ENCODE measurements around the gene EXOC6B. TPM values are rescaled to one million over a fixed set of nuclear protein-coding genes. Genes with fewer than 3 reads are reported as not detected.

The EXOC6B gene
- polyA plus RNA-seq, 1 donor, result 9.6 TPM

- no peak for DNase-seq (ENCODE audit: low read depth)
Observed at GRCh38 chr2:72830273-72830672, 4.4 kb upstream of the EXOC6B start.

- DNase-seq (ENCODE audit: low read depth), result no peak
Observed at GRCh38 chr2:72828840-72829507, 3.1 kb upstream of the EXOC6B start.

DNA sequence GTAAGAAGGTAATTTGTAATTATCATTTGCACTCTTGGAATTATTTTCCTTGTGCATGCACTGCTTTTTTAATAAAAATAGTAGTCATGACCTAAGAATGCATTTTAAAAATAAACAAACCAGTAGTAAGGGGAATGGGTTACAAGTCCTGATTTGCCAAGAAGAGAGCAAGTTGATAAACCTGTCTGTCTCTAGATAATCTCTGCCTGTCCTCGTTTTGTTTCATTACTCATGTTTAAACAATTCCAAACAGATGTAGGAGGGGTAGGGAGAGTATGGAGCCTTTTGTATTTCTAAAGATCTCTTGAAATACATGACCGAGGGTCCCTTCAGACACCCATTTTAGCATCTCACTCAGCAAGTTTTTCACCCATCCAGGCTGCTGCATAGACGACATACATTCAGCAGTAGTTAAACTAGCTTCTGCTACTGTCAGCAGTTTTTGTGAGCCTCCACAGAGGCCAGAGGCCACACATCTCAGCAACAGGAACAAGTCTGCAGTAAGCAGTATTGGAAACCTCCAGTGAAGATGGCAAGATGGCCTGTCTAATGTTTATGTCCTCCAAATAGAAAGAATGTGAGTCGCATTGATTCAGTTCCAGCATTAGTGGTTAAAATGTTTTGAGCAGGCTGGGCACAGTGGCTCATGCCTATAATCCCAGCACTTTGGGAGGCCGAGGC, 2.3 kb upstream of the EXOC6B start:
- DNase-seq (ENCODE audit: low read depth), result no peak

DNA sequence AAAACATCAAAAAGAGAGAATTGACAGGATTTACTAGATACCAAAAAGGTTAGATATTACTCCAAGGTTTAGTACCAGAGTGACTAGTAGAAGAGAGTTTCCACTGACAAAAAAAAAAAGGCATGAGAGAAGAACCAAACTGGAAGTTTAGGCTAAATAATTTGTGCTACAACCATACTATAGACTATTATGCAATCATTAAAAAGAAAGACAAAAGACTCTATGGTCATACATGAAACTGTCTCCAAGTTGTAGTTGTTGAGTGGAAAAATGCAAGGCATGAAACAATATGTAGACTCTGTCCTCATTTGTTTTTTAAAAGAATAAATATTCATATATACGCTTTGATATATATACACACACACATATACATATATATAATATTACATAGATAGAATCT, 1.7 kb upstream of the EXOC6B start:
- no peak for DNase-seq (ENCODE audit: low read depth)

DNA sequence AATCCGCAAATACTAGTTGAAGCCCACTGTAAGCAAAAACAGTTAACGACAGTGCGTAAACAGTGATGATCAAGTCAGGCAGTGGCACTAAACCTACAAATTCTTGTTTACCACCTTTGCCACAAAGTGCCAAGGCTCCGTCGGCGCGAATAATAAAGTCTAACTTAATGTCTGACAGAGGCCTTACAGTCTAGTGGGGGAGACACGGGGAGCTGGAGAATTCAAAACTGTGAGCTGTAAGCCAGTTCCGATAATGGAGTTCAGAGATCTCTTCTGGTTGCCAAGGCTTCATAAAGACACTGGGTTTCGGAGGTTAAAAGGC, 284 bp upstream of the EXOC6B start:
- DNase-seq (ENCODE audit: low read depth), result no peak

- no peak for DNase-seq (ENCODE audit: low read depth)
Observed at GRCh38 chr2:72824224-72824842, 1.5 kb downstream of the EXOC6B start.

DNA sequence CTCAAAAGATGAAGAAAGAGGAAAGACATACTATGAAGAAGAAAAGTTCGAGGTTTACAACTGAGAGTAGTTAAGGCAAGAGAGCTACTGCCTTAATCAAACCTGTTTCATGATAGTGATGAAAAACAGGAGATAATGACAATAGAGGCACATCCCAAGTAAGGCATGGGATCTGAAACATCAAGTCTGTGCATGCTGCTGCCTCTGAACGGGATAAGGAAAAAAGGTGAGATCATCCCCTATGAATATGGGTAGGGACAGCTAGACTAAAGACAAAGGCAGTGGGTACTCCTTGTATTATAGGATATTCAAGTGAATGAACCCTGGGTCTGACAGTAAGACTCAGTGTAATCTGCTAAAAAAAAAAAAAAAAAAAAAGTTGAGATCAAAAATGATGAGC, 3.0 kb downstream of the EXOC6B start:
- DNase-seq (ENCODE audit: low read depth), result no peak

DNA sequence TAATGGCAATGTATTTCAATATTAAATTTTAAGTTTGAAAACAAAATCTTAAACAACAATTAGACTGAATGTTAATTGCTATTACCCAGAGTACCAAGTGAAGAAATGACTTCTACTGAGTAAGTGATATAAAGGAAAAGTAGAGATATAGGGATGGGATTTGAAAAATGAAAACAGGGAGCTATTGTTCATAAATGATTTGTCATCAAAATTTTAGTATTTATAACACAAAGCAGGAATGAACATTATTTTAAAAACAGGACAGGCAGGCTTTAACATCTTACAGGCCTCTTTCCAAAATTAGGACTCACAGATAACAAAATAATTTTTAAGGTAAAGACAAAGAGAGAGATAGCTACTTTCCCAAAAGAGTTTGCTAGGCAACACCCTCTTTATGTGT, 3.9 kb downstream of the EXOC6B start:
- no peak for DNase-seq (ENCODE audit: low read depth)

DNA sequence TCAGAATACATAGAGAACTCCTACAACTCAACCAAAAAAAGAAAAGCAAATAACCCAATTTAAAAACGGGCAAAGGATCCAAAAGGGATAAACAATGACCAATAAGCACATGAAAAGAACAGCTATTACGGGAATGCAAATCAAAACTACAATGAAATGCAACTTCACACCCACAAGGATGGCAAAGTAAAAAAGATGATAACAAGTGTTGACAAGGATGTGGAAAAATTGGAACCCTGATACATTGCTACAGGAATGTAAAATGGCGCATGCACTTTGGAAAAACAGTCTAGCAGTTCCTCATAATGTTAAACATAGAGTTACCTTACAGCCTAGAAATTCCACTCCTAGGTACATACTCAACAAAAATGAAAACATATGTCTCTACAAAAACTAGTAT, 4.7 kb downstream of the EXOC6B start:
- DNase-seq (ENCODE audit: low read depth), result no peak

DNA sequence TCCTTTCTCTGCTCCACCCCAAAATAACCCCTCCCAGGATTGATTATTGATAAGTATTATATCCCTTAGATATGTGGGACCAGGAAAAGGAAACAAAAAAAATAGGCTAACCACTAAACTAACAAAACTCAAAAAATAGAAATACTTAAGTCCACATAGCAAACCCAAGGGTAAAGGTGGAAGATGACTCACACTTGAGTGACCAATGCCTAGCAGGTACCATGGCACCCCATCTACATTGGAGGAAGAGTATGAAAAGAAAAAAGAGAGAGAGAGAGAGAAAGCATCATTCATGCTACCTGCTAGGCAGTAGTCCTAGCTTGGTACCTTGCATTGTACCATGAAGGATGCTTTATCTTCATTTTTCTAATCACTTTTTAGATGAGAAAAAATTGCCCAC, 6.3 kb downstream of the EXOC6B start:
- no peak for DNase-seq (ENCODE audit: low read depth)

DNA sequence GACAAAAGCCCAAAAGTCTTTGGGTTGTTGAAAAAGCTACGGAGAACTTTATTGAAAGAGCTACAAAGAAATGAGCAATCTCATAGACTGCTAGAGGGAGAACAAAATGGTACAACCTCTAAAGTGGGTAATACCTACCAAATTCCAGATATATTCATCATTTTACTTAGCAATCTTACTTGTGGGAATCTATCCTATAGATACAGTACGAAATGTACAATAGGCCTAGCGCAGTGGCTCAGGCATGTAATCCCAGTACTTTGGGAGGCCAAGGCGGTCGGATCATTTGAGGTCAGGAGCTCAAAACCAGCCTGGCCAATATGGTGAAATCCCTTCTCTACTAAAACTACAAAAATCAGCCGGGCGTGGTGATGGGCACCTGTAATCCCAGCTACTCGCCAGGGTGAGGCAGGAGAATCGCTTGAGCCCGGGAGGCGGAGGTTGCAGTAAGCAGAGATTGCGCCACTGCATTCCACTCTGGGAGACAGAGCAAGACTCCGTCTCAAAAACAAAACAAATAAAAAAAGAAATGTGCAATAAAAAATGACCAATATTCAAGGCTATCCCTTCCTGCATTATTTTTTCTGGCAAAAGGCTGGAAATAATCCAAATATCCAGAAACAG, 10.1 kb downstream of the EXOC6B start:
- no peak for DNase-seq (ENCODE audit: low read depth)

GRCh38 chr2:72813841-72814240, 12.0 kb downstream of the EXOC6B start:
- no peak for DNase-seq (ENCODE audit: low read depth)

GRCh38 chr2:72810165-72810564, 15.7 kb downstream of the EXOC6B start:
- no peak for DNase-seq (ENCODE audit: low read depth)

- no peak for DNase-seq (ENCODE audit: low read depth)
Observed at GRCh38 chr2:72809095-72809494, 16.7 kb downstream of the EXOC6B start.

DNA sequence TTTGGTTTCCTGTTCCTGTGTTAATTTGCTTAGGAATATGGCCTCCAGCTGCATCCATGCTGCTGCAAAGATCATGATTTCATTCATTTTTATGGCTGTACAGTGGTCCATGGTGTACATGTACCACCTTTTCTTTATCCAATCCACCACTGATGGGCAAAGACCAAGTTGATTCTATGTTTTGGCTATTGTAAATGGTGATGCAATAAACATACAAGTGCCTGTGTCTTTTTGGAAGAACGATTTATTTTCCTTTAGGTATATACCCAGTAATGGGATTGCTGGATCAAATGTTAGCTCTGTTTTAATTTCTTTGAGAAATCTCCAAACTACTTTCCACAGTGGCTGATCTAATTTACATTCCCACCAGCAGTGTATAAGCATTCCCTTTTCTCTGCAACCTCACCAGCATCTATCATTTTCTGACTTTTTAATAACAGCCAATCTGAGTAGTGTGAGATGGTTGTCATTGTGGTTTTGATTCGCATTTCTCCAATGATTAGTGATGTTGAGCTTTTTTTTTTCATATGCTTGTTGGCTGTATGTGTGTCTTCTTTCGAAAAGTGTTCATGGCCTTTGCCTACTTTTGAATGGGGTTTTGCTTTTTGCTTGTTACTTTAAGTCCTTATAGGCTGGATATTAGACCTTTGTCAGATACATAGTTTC, 19.4 kb downstream of the EXOC6B start:
- DNase-seq (ENCODE audit: low read depth), result no peak

DNA sequence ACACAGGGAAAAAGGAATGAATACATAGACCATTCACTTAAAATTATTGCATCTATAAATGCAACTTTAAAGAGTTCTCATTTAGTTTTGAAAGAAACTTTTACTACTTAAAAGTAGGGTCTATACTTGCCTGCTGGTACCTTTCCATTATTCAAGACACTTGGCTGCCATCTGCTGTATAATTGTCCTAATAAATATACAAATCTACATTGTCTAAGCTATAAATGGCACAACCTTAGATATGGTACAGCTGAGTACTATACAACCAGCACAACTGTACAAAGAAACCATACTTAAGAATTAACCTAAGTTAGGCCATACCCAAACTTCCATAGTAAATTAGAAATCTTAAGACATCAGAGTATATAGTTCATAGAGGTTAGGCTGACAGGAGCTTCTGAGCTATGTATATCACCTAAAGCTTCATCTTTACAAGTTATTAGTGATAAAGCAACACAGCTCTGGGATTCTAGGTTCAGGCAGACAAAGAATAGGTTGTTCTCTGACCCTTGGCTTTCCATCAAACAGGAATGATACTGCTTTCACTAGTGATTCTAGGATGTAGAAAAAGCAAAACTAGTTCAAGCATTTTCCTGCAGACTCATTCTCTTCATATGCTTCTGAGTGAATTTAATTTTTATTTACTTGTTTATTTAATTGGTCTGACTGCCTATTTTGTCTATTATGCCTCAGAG, 22.1 kb downstream of the EXOC6B start:
- no peak for DNase-seq (ENCODE audit: low read depth)

- DNase-seq (ENCODE audit: low read depth), result no peak
Observed at GRCh38 chr2:72803151-72803550, 22.7 kb downstream of the EXOC6B start.

DNA sequence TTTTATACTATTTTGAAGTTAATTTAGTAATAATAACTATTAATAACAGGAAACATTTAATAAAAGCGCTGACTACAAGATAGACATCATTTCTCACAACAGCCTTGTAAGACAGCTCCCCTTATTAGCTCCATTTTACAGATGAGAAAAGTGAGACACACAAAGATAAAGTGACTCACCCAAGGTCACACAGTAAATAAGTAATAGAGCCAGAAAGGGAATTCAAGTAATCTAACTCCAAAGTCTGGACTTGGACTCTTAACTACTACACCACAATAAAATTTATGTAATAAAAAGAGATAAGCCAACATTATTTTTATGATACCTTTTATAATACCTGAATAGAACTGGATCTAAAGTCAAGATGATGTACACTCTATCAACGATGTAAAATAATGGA, 25.3 kb downstream of the EXOC6B start:
- no peak for DNase-seq (ENCODE audit: low read depth)

GRCh38 chr2:72797740-72798139, 28.1 kb downstream of the EXOC6B start:
- DNase-seq (ENCODE audit: low read depth), result no peak

DNA sequence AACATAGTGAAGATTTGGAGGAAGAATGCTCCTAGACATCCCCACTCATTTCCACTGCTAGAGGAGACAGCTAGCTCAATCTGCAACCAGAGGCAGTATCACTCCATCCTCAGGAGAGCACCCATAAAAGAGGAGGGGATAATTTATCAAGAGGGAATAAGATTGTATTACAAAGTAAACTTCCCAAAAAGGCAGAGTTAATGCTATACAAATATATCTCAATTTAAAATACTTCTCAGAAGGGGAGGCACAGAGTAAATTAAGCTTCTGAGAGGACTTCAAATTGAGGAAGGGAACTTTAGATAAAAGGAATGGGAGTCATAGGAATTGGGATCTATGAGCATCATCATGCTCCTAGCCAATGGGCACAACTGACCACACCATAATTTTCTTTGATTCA, 29.1 kb downstream of the EXOC6B start:
- no peak for DNase-seq (ENCODE audit: low read depth)

DNA sequence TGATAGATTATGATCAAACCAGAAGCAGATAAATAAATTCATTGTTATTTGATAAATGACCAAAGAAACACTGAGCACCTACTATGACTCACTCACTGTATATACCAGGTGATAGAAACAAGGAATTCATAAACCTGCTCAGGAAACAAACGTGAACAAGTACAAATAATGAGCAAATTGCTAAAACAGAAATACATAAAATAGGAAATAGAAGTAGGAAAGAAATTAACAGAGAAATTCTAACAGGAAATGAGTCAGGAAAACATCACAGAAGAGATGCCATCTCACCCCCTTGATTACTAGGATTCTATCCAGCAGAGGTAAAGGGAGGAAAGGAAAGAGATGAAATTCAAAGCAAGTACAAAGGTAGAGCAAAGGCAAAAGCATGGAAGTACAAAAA, 31.3 kb downstream of the EXOC6B start:
- no peak for DNase-seq (ENCODE audit: low read depth)

Measured in forelimb muscle (tissue), 1 donor.